Duodenal mucosa (tissue), 2 donors: ENCODE measurements around the gene OTULIN.
A peak's percentile ranks its signal among the peaks of the same experiment; 100 is the strongest.

ENCODE experiments used
- H3K27ac ChIP-seq: one replicate; pipeline ENCODE4 v1.7.0; 2013; ENCODE audit warnings: low read depth, low read length
- H3K27me3 ChIP-seq, 2 donors: one replicate each; pipeline ENCODE4 v1.7.0; 2013; ENCODE audit warnings: low read length in 2 of 2, control low read depth in 1 of 2; ENCODE audit not compliant: insufficient read depth in 2 of 2, control insufficient read depth in 1 of 2
- H3K36me3 ChIP-seq, 2 donors: one replicate each; pipeline ENCODE4 v1.7.0; 2013; ENCODE audit warnings: low read length in 2 of 2, control low read depth in 1 of 2; ENCODE audit not compliant: insufficient read depth in 2 of 2, control insufficient read depth in 1 of 2
- H3K4me1 ChIP-seq, 2 donors: one replicate each; pipeline ENCODE4 v1.7.0; 2013; ENCODE audit warnings: low read length in 2 of 2, control low read depth in 1 of 2; ENCODE audit not compliant: insufficient read depth in 2 of 2, control insufficient read depth in 1 of 2
- H3K4me3 ChIP-seq, 2 donors: one replicate each; pipeline ENCODE4 v1.7.0; 2013; ENCODE audit warnings: low read length in 2 of 2, low read depth in 1 of 2
- H3K9ac ChIP-seq, 2 donors: one replicate each; pipeline ENCODE4 v1.7.0; 2013; ENCODE audit warnings: low read length in 2 of 2, low read depth in 1 of 2
- H3K9me3 ChIP-seq, 2 donors: one replicate each; pipeline ENCODE4 v1.7.0; 2013; ENCODE audit warnings: low read length in 2 of 2, control low read depth in 1 of 2; ENCODE audit not compliant: control insufficient read depth in 1 of 2

Gene OTULIN

DNA sequence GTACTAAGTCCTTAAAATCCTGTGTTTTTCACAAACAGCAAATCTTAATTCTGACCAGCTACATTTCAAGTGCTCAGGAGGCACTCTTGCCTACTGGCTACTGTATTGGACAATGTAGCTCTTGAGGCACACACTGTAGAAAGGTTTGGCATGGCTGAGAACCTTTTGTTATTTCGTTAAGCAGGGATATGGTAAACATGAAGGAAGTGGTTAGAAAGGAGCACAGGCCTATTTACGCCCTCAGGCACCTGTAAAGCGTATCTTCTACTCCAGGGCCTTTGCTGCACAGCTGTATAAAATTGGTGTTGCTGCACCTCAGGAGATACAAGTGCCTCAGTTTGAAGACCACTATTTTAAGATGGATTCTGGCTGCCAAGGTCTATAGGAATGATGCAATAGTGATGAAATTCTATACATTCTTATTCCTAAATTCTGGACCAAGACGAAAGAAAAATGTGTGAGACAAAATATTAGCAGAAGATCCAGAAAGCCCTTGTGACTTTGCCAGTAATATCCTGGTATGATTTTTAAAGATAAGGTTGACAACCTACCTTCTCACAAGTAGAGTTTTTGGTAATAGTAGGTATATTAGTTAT lies 9.3 kb upstream of the OTULIN start:
- Histone ChIP-seq H3K4me1 (no peaks in the 10 kb centered on the region), H3K9ac (no peak overlapping the region)

DNA sequence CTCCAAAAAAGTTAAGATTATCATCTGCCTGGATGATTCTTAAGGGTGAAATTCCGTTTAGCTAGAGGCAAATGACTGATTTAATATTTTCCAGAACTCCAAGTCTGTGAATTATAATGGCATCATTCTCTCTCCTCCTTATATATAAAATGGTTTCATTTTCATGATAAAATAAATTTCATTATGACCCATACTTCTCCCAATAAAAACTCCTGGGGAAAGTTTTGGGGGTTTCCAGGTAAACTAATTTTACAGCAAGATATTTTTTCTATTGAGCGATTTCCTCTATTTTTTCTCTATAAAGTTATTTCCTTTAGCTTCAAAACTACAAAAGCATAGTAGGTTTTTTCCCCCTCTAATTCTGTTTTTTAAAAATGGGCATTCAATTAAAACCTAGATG lies 7.6 kb upstream of the OTULIN start:
- Histone ChIP-seq H3K9ac (no peak overlapping the region), H3K36me3 (no peaks in the 10 kb centered on the region), H3K4me1 (no peaks in the 10 kb centered on the region), H3K4me3 (no peak overlapping the region), H3K9me3 (no peaks in the 10 kb centered on the region), H3K27me3 (no peaks in the 10 kb centered on the region), H3K27ac (no peak overlapping the region)

More for the DNA sequence above, 9.3 kb upstream of the OTULIN start:
- no peak overlapping the region for H3K4me3 ChIP-seq
- H3K27ac ChIP-seq = no peak overlapping the region
- H3K9me3 ChIP-seq = no peaks in the 10 kb centered on the region
- H3K27me3 ChIP-seq = no peaks in the 10 kb centered on the region
- no peaks in the 10 kb centered on the region for H3K36me3 ChIP-seq

DNA sequence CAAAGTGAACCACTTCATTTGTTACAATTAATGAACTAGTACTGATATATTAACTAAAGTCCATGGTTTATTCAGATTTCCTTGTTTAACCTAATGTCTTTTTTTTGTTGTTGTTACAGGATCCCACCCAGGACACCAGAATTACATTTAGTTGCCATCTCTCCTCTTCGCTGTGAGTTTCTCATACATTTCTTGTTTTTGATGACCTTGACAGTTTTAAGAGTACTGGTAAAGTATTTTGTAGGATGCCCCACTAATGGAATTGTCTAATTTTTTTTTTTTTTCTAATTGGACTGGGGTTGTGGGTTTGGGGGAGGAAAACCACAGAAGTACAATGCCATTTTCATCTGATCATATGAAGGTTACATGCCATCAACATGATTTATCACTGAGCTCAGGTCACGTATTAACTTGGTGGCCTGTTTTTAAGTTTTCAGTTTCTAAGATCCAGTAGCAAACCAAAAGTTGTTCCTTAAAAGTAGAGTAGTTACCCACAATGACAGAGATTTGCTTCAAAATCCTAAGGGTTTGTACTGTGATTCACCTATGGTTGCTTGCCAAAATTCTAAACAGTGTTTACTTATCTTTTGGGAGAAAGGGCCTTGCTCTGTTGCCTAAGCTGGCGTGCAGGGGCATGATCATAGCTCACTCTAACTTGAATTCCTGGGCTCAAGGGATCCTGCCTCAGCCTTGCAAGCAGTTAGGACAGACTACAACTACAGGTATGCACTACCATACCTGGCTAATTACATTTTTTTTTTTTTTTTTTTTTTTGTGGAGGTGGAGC lies 4.5 kb upstream of the OTULIN start:
- Histone ChIP-seq H3K27me3 (no peaks in the 10 kb centered on the region), H3K9ac (no peak overlapping the region), H3K36me3 (no peaks in the 10 kb centered on the region), H3K27ac (no peak overlapping the region), H3K4me1 (peaks cover 7 to 8% of the 10 kb centered on the region in 2 donors), H3K4me3 (no peak overlapping the region), H3K9me3 (no peaks in the 10 kb centered on the region)

DNA sequence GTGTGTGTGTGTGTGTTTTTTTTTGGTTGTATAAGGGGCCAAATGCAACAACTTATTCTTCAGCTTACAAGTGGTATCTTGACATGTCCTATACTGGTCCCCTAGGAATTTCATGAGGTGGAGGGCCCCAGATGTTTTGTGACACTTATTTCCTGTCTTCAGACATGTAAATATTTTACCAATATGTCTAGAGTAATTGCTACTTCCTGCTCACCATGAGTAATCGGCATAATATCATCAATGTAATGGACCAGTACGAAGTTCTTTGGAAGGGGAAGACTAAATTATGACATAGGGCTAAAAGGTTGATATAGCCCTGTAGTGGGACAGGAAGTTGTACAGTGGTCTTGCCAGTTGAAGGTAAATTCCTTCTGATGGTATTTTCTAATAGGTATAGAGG lies 3.7 kb upstream of the OTULIN start:
- Histone ChIP-seq H3K27ac (no peak overlapping the region), H3K9me3 (no peaks in the 10 kb centered on the region), H3K36me3 (no peaks in the 10 kb centered on the region), H3K27me3 (no peaks in the 10 kb centered on the region), H3K4me1 (peaks cover 10 to 14% of the 10 kb centered on the region in 2 donors), H3K9ac (no peak overlapping the region), H3K4me3 (no peak overlapping the region)

DNA sequence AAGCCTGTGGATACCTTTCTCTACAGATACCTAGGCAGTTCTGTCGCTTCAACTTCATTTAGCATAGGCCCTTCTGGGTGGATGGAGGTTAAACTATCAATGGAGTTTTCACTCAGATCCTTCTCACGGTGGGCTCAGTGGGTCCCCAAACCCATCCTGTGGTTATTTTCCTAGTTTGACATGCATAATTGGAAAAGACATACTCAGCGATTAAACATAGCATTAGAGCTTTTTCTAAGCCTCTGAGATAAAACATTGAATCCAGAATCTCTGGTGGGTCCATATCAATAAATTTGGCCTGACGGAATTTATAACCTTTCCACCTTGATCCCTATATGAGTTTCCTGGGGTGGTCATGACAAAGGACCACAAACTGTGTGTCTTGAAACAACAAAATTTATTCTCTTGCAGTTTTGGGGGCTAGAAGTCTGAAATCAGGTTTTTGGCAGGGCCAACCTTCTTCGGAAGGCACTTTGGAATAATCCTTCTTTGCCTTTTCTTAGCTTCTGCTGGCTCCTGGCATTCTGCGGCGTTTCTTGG lies 1.7 kb upstream of the OTULIN start:
- H3K27me3 ChIP-seq = no peaks in the 10 kb centered on the region
- peak overlapping the region in 1 of 2 donors; percentile 87 for H3K9ac ChIP-seq
- H3K27ac ChIP-seq = no peak overlapping the region
- H3K4me3 ChIP-seq = no peak overlapping the region
- no peaks in the 10 kb centered on the region for H3K36me3 ChIP-seq
- peaks cover 27 to 32% of the 10 kb centered on the region in 2 donors for H3K4me1 ChIP-seq
- no peaks in the 10 kb centered on the region for H3K9me3 ChIP-seq

DNA sequence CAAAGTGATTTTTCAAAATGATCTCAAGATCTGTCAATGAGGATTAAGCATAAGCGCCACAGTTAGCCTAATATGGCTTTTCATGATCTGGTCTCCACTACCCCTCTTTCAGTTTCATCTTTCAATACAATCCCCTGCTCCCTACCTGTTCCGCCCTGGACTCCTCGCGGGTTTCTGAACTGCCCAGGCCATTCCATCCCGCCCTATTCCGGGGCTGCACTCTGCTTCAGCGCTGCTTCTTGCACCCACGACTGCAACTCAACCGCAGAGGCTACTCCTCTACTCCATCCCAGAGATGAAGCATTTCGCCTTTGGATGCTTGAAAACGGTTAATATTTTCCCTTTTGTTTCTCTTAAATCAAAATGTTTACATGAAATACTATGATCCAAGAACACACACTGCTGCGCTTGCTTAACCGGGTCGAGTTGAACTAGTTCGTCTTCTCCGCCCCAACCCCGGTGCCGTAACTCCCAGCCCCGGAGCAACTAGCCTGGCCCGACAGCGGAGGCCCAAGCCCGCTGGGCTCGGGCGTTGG lies 716 bp upstream of the OTULIN start:
- Histone ChIP-seq H3K4me3 (peak overlapping the region; percentile 75 to 87), H3K9me3 (no peaks in the 10 kb centered on the region), H3K27me3 (no peaks in the 10 kb centered on the region), H3K4me1 (peaks cover 37 to 41% of the 10 kb centered on the region in 2 donors), H3K27ac (peak overlapping the region; percentile 92), H3K36me3 (peaks cover 0 to 5% of the 10 kb centered on the region in 2 donors), H3K9ac (peak overlapping the region; percentile 87 to 90)

DNA sequence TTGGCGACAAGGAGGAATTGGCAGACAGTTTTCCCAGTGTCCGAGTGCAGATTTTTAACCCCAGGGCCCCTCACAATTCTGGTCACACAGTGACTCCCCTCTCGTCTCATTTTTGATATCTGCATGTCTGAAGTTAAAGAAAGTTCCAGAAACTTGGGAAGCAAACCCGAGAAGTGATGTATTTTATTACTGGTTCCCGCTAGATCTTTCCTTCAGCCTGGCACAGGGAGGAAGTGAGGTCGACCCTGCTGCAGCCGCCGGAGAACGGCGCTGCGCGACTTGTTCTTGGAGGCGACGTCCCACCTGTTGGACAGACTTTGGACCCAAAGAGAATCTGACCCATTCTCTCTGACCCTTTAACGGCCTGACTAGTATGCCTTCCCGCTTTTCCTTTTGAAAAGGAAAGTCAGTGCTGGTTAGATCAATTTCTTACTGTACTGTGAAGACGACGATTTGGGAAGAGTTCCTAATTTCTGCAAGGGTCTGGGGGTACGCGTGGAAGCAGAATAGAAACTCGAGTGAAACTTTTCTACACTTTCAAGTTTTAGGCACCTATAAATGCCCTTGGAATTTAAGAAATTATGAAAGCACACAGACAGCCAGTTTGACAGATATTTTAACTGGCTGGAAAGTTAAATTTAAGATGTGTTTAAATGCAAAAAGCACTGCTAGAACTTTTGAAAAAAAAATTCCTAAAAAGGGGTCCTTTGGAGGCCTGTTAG lies 744 bp downstream of the OTULIN start:
- H3K36me3 ChIP-seq = peaks cover 0 to 5% of the 10 kb centered on the region in 2 donors
- H3K4me1 ChIP-seq = peaks cover 41 to 42% of the 10 kb centered on the region in 2 donors
- peak overlapping the region; percentile 92 for H3K27ac ChIP-seq
- H3K27me3 ChIP-seq = no peaks in the 10 kb centered on the region
- peak overlapping the region; percentile 38 to 87 for H3K9ac ChIP-seq
- peak overlapping the region; percentile 75 to 87 for H3K4me3 ChIP-seq
- H3K9me3 ChIP-seq = no peaks in the 10 kb centered on the region

DNA sequence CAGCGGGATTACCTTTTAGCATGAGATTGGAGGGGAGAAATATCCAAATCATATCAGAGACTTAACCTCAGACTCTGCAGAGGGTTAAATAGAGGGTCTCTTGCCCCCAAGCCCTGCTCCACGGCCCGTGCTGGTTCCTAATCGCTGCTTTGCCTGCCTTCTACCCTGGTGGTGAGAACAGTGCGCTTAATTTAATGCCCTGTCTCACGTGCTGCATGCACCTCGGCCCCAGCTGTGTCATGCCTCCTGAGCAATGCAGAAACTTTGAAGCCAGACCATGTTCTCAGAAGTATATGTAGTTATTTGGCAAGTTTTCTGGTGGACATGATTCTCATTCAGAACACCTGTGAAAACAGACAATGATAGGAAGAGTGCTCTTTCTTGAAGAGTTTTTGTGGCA lies 1.4 kb downstream of the OTULIN start:
- peak overlapping the region; percentile 75 to 87 for H3K4me3 ChIP-seq
- H3K9me3 ChIP-seq = no peaks in the 10 kb centered on the region
- H3K4me1 ChIP-seq = peaks cover 46 to 48% of the 10 kb centered on the region in 2 donors
- H3K36me3 ChIP-seq = peaks cover 0 to 5% of the 10 kb centered on the region in 2 donors
- no peaks in the 10 kb centered on the region for H3K27me3 ChIP-seq
- peak overlapping the region; percentile 38 to 87 for H3K9ac ChIP-seq
- H3K27ac ChIP-seq = no peak overlapping the region

DNA sequence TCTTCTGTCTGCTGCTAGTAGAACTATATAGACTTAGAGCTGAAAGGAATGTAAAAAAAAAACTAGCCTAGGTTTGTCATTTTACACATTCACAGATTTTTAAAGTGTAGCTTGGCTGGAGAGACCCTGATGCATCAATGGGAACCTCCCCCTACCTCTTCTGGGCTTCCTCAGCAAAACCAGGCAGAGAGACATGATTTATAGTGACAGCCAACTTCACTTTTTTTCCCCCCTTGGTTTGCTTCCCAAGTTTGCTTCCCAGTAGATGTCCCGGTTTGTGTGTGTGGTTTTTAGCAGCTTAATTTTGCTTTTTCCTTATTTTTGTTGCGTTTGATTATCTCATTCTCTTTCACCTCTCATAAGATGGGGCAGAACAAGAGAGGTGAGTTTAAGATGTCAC lies 1.8 kb downstream of the OTULIN start:
- H3K9me3 ChIP-seq = no peaks in the 10 kb centered on the region
- H3K27ac ChIP-seq = no peak overlapping the region
- H3K4me3 ChIP-seq = peak overlapping the region; percentile 75 to 87
- peaks cover 0 to 5% of the 10 kb centered on the region in 2 donors for H3K36me3 ChIP-seq
- H3K9ac ChIP-seq = peak overlapping the region; percentile 38 to 87
- H3K4me1 ChIP-seq = peaks cover 50 to 52% of the 10 kb centered on the region in 2 donors
- H3K27me3 ChIP-seq = no peaks in the 10 kb centered on the region
